DMS53 (cell line): ENCODE data around the gene GNMT.

Source experiments
- DNase-seq: peaks from one replicate; lab custom pipeline; 2025; lab: John Stamatoyannopoulos, UW

The GNMT gene

DNA sequence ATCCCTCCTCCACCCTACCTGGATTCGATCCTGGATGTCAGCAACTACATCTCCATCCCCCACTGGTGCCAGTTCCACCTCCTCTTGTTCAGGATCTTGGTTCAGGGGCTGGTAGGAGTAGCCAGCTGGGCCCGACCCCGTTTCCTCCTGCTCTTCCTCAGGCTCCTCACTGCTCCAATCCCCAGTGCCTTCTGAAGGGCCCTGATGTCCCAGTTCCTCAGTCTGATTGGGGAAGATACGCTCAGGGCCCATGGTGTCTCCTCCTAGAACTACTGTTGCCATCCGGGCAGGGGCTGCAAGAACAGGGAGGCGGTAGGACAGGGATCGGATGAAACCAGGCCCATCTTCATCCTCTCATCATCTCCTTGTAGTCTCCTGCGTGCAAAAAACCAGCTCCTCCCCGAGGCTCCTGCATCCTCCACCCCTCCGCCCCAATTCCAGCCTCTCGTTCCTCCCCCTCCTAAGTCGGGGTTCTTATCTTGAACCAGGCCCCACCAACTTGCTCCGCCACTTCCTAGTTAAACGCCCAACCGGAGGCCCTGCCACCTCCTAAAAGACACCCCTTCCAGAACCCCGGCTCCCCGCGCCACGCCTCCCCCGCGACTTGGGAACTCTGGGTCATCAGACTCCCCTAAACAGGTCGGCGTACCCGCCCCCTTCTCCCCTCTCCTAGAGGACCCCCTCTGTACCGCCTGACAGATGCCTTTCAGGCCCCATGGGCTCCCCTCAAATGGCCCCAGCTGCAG is 52.7 kb downstream of the GNMT start:
- DNase-seq = peak; percentile 50
